AML-193 (cell line): ENCODE results near the gene SLC7A1.
"Not testable (repeated sequence)": the region's sequence is repeated elsewhere in the genome, so short reads cannot be mapped to it uniquely, and the experiment has no call there.

Experiments
- DNase-seq, 2 experiments: peaks; one replicate each; lab custom pipeline; 2025; lab: John Stamatoyannopoulos, UW

Gene SLC7A1

DNA sequence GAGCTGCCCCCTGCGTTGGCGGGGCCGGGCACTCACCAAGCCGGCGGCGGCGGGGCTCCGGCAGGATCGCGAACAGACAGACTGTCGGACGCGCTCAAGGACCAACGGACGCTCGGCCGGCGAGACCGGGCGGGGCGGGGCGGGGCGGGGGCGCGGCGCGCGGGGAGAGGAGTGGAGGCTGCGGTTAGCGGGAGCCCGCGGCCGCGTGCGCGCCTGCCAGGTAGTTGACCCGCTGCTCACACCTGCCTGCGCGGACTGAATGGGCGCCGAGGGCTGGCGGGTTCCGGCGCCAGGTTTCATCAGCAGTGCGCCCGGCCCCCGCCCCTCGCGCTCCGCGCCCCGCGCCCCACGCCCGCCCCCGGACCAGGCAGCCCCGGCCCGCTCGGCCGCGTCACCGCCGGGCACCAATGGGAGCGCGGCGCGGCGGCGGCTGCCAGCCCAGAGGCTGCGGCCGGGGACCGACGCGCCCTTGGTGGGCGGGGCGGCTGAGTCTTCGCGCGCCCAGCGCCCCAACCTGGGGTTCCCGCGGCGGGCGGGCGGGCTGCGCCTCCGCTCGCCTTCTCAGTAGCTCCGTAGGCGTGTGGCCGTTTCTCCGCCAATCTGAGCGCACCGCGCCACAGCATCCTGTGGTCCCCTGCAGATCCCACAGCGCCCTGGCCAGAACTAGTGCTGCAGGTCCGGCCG lies at the start of gene SLC7A1:
SLC7A1 (minus strand) TSS at position 309 of the 684 bp plus-strand sequence. CDS start 59,500 bp downstream, outside the sequence.
- peak; percentile 88 to 92 for DNase-seq

DNA sequence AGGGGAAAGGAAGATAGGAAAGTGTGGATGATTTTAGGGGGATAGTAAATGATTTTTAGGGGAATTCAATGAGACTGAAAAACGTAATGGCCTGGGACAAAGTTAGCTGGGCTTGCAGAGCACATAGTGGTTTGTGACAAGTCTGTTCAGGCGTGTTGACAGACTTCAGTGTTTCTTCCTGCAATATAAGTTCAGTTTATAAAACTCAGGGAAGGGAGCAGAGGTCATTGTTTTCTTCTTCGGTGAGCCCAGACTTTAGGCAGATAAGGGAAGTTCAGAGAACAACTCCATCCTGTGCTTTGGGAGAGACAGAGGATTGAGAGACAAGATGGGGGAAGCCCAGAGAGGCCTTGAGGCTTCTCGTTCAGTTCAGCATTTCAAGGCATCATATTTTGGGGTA lies 45.2 kb upstream of the SLC7A1 start:
- DNase-seq: no peak

DNA sequence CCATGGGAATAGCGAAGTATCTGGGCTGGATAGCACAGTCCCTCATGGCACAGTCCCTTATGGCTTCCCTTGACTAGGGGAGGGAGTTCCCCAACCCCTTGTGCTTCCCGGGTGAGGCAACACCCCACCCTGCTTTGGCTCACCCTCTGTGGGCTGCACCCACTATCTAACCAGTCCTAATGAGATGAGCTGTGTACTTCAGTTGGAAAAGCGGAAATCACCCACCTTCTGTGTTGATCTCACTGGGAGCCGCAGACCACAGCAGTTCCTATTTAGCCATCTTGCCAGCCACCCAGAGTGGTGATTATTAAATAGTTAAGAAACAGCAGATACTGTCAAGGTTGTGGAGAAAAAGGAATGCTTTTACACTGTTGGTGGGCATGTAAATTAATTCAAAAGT lies 41.3 kb upstream of the SLC7A1 start:
- not testable (repeated sequence) for DNase-seq

DNA sequence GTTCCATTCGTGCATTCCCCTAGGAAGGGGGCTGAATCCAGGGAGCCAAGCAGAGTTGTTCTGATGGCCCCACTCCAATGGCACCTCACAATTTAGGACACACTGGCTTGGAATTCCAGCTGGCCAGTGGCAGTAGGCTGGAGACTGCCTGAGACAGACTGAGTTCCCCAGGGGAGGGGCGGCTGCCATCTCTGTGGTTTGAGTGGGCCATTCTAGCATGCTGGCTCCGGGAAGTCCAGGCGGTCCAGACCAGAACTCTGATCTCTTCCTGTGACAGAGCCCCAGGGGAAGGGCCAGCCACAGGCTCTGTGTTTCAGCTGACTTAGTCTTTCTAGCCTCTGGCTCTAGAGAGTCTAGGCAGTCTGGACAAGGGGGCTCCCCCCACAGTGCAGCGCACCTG lies 29.5 kb upstream of the SLC7A1 start:
- no peak for DNase-seq

DNA sequence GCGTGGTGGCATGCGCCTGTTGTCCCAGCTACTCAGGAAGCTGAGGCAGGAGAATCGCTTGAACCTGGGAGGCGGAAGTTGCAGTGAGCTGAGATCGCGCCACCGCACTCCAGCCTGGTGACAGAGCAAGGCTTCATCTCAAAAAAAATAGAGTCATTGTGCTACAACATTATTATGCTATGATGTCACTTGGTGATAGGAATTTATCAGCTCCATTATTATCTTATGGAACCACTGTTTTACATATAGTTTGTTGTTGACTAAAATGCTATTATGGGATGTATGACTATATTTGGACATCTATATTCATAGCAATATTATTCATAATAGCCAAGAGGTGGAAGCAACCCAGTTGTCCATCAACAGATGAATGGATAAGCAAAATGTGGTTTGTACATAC lies 26.4 kb upstream of the SLC7A1 start:
- no peak for DNase-seq

DNA sequence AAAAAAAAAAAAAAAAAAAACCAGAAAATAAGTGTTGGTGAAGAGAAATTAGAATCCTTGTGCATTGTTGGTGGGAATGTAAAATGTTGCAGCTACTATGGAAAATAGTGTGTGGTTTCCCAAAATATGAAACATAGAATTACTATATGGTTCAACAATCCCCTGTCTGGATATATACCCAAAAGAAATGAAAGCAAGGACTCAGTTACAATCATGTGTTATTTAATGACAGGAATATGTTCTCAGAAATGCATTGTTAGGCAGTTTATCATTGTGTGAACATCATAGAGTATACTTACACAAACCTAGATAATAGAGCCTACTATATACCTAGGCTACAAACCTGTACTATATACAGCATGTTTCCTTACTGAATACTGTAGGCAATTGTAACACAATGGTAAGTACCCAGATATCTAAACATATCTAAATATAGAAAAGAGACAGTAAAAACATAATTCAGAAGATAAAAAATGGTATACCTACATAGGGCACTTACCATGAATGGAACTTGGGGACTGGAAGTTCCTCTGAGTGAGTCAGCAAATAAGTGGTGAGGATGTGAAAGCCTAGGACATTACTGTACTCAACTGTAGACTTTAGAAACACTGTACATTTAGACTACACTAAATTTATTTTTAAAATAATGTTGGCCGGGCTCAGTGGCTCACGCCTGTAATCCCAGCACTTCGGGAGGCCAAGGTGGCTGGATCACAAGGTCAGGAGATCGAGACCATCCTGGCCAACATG lies 25.7 kb upstream of the SLC7A1 start:
- no peak for DNase-seq

DNA sequence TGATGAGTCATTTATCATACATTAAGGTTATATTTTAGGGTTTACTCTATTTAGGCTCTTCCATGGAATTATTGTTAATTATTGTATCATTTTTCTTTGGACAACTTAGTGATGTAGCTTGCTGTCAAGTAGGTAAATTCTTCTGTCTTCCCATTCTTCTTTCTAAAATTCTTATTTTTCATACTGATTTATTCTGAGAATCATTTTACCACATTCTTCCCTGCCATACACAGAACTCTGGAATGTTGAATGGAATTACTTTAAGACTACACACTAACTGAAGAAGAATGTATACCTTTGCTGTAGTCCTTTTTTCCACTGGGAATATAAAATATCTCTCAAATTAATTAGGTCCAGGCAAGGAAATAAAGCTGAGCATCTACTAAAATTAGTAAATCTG lies 24.5 kb upstream of the SLC7A1 start:
- DNase-seq: no peak

DNA sequence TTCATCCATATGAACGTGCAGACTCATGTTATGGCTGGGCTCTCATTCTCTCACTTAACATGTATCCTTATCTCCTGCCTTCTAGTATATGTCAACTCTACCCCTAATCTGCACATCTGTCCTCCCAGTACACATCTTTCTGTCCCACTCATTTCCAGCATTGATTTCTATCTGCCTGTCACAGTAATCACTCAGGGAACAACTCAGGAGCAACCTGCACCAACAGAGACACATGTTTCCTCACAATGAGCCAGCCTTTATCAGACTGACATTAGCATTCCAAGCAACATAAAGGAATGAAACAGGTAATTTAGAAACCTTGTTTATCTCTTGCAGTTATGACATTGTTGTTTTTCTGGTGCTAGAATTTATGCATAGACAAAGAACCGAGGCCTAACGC lies 17.6 kb upstream of the SLC7A1 start:
- no peak for DNase-seq

DNA sequence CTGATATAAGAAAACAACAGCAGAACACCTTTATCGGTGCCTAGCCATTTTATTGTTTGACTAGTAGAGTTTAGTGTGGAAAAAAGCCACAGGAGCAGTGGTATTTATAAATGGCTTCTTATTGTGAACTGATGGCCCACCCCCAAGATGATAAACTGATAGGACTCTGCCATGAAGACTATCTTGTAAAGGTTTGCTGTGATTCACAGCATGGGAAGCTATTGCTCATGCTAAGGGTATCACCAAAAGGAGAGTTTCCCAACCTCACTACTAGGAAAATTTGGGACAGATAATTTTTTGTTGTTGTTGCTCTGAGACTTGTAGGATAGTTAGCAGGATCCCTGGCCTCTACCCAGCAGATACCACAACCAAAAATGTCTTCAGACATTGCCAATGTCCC lies 12.0 kb upstream of the SLC7A1 start:
- DNase-seq: no peak

DNA sequence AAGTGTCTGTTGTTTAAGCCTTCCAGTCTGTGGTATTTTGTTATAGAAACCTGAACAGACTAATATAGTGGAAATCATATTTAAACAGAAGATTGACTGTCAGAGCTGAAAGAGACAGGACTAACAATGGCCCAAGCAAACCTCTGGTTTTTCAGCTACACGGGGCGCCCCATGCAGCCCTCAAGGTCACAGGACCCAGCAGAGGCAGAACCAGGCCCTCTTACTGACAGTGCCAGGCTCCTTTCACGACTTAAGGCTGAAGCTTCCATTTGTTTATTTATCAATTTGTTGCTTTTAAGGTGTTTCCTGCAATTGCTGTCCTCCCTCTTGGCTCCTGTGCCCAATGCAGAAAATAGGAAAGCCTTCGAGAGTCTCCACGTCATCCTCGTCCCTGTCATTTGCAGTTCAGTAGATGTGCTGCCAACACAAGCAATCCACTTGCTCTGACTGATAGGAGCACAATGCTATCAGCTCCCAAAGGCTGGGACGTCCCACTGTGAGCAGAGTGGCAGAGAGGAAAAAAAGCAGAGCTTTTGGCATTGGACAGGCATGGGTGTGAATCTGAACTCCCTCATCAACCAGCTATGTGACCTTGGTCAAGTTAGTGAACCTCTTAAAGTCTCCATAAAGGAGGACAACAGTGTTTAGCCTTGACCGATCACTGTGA lies 10.5 kb upstream of the SLC7A1 start:
- DNase-seq: no peak

DNA sequence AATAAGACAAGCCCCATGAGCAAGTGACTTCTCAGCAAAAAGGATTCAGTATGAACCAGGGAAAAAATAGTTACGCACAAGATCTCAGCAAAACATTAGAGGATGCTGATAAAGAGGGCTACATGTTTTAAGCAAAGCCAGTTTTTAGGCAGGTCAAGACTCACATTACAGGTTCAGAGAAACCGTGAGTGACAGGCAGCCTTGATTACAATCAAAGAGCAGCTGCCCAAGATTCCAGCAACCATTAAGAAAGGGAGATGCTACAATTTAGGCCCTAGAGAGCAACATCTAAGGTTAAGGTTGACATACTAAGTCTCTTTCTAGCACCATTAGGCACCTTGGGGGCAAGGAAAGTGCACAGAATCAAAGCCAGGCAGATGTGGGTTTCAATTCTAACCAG lies 2.8 kb upstream of the SLC7A1 start:
- DNase-seq: no peak

DNA sequence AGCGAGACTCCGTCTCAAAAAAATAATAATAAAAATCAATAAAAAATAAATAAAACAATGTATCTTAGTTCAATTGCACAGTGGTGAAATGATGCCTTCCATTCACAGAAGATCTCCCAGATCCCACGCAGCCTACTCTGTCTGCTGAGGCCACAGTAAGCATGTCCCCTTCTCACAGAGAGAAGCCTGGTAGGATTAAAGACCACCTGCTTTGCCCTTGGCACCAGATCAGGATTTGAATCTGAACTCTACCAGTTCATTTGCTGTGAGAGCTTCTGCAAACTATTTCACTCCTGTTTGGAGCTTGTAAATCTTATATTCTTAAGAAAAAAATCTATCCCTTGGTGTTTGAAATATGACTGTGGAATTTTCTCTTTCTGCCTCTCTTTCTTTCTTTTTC lies 2.2 kb upstream of the SLC7A1 start:
- DNase-seq: no peak

DNA sequence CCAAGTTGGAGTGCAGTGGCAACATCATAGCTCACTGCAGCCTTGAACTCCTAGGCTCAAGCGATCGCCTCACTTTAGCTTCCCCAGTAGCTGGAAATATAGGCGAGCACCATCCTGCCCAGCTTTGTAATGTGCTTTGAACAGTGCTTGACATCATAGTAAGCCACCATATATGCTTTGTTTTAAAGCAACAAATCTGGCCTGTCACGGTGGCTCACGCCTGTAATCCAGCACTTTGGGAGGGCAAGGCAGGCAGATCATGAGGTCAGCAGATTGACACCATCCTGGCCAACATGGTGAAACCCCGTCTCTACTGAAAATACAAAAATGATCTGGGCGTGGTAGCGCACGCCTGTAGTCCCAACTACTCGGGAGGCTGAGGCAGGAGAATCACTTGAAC lies 1.8 kb upstream of the SLC7A1 start:
- DNase-seq: no peak

DNA sequence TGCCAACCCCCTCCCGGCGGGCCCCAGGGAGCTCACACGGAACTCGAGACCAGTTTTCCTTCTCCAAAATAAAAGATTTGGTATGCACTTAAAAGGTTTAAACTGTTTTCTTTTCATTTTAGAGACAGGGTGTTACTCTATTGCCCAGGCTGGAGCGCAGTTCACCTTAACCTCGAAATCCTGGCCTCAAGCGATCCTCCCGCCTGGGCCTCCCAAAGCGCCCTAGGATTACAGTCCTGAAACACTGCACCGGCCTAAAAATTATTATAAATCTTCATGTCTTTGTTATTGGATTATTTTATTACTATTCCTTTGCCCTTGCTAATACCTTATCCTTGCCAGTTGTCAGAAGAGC lies 553 bp upstream of the SLC7A1 start:
- DNase-seq: no peak

DNA sequence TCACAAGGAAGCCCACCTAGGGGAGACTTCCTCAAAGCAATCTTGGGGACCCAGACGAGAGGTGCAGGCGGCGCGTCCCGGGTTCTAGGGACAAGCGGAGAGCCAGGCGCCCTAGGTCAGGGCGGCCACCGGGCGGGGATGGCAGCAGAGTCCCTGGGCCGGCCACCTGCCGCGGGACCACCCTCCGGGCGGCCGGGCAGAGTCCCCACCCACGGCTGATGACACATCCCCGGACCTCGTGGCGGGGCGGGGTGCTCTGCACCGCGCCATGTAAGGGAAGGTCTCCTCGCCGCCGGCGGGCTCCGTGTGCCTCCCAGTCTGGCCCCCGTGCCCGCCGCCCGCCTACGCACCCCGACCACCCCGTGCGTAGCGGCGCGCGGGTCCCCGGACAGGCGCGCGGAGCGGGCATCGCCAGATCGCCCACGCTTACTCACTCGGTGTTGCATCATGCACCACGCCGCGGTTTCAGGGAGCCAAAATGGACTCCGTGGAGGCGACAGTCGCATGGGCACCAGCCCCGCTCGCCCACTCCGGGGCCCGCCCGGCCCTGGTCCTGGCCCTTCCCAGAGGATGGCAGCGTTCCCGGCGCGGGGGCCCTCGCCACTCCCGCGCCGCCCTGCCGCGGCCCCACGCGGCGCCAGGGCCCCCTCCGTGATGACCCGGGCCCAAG lies 643 bp downstream of the SLC7A1 start:
- DNase-seq: peak; percentile 32 to 48

DNA sequence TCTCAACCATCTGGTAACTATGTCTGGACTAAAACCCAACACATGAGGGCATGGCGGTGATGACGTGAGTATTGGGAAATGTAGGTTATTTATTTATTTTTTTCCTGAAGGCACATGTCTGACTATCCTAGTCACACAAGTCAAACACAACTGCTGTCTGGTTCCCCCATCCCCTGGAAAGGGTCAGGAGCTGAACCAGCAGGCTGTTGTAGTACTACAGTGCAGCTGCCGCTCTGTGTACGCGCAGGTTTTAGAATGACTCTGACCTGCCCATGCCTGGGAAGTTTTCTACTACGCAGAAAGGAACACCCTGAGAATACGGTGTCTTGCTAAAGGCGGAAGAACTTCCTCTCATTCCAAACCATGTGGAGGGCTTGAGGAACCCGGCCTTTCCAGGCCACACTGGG lies 1.2 kb downstream of the SLC7A1 start:
- DNase-seq: peak; percentile 49 to 51

DNA sequence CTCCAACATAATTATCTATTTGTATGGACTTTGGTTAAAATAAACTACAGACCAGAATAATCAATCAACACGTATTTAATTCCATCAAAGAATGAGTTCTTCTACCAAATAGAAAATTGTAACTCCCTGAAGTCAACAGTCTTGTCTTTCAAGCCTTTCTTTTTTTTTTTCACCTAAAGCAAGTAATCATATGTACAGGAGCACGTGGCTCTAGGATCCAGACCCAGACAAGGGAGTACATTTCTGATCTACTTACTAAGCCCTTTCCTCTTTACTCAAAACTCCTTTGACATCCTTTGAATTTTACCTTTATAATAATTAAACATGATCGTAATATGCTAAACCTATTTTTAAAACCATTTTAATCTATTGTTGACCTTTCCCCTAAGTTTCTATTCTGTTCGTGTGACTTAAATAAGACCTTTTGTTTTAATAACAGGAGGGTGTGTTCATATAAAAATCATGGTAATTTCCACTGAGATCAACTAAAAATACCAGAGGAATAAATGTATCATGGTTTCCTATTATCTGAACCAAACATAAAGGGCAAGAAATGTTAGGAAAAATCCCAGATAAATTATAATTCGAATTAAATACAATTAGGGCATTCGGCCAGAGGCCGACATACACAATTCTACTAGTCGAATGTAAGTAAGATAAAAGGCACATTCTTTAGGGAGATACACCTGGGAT lies 1.7 kb downstream of the SLC7A1 start:
- no peak for DNase-seq

DNA sequence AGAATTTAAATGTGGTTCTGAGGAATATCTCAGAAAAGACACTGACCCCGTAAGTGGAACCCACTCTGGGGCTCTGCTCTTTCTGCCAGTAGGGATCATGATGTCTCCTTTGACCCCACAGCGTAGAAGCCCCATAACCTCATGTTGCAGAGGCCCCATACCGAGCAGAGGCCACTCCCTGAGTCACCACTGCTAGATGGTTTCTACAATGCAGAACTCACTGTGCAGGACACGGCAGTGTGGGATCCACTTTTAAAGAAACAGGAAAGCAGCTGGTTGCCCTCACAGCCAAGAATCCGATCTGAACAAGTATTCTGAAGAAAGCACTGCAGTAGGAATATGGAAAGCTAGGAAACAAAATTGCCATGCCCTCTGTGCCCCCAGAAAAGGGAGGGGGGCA lies 4.2 kb downstream of the SLC7A1 start:
- no peak for DNase-seq

DNA sequence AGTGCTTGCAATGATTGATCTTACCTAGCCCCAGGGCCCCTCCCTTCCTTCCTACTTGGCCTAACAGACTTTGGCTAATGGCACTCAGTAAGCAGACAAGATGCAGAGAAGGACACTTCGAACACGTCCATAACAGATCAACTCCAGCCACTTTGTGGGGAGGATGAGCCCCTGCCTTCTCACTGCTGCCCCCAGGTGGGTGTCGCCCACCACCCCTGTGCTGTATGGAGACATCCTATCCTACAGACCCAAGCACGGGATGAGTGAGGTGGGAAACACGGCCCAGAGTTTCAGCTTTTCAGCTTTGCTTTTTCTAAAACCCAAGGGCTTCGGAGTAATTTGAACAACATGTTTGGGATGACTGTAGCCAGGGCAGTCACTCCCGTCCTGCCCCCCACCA lies 5.5 kb downstream of the SLC7A1 start:
- no peak for DNase-seq

DNA sequence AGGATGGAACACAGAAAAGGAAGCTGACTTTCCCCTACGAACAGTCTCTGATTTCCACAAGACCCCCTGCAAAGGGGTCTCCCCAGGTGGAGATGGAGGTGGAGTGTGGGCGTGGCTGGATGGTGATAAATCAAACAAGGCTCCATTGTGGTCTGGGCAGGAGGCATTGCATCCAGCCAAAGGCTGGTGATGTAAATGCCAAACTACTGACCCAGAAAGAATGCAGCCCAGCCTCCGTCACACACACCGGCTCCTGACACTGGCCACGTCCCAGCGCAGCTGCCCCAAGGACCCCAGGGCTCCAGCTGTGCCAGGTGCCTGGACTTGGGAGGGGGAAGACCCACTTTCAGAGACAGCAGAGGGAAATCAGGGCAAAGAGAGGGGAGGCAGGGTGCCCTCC lies 6.3 kb downstream of the SLC7A1 start:
- DNase-seq: no peak

DNA sequence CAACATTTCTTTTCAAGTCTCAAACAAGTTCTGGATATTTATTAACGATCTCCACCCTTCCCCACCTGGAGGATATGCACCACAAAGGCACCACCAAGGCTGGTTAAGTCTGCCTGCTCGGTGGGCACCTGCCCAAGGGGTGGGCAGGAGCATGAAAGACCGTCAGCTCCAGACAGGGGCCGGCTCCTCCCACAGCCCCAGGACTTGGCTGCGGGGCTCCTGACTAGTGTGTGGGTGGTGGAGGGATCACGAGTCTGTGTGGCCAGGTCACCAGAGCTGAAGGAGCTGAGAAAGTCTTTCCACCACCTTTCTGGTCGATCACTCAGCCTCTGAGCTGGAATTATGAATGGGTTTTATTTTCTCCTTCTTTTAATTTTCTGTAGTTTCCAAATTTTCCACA lies 7.8 kb downstream of the SLC7A1 start:
- no peak for DNase-seq
